ENCODE results near the gene EEIG2. TPM values are rescaled to one million over a fixed set of nuclear protein-coding genes. Genes with fewer than 3 reads are reported as not detected.
A peak's percentile ranks its signal among the peaks of the same experiment; 100 is the strongest.

EEIG2 gene
- total and polyA plus RNA-seq, 9 of the 15 experiments (the other 6 are each of a cell fraction or from before 2014, with no cell fraction given) = 6.1 to 26.9 (median 15.2) TPM

GRCh38 chr1:108561689-108562326 is 1.9 kb downstream of the EEIG2 start:
- intact Hi-C loops (cut with micrococcal nuclease) = loop anchor here (1.0 to 5.0 kb wide), 5 partner anchors 29 to 335 kb away; no protein-coding TSS in a partner anchor
- Histone ChIP-seq H3K4me3 (peak overlapping the region; percentile 57; the same call in 1 of the 2 replicates), H3K4me2 (ENCODE audit: insufficient read depth, low read length) (peak overlapping the region; percentile 47; the same call in 1 of the 2 replicates), H3K9ac (ENCODE audit: insufficient read depth in 1 of 2, low read depth in 2 of 2, low read length in 2 of 2) (peak overlapping the region; percentile 42 to 68; a peak in 2 of 4 replicates), H3K79me2 (ENCODE audit: control insufficient read depth, insufficient read depth, low read length) (peaks cover 61% of the 10 kb centered on the region), H3K36me3 (ENCODE audit: control insufficient read depth, insufficient read depth, low read length) (no peaks in the 10 kb centered on the region), H2AFZ (ENCODE audit: low read depth, low read length) (no peak overlapping the region), H3K27ac (ENCODE audit: extremely low read depth, low read depth, low read length) (no peak overlapping the region), H3K9me1 (ENCODE audit: control insufficient read depth, insufficient read depth, low read length) (no peaks in the 10 kb centered on the region), H3K4me1 (replicated peaks in 1 of 2; ENCODE audit: control insufficient read depth in 2 of 2, insufficient read depth in 2 of 2, low read length in 2 of 2) (peaks cover 28 to 44% of the 10 kb centered on the region in 2 experiments; a peak in 4 of 5 replicates), H3K27me3 (ENCODE audit: control insufficient read depth in 2 of 2, insufficient read depth in 2 of 2, low read length in 2 of 2) (no peaks in the 10 kb centered on the region), H4K20me1 (replicated peaks; ENCODE audit: control insufficient read depth, insufficient read depth, low read length) (no peaks in the 10 kb centered on the region), H3K9me3 (replicated peaks; ENCODE audit: control insufficient read depth, insufficient read depth, low read depth, low read length) (no peaks in the 10 kb centered on the region)
- FAIRE-seq = peak; percentile 23
- in situ Hi-C loops (cut with MboI) = loop anchor here (5.0 kb wide), 1 partner anchor 50 kb away; no protein-coding TSS in a partner anchor
- TSS peak; percentile 48 for BruUV-seq (replicated peaks)
- 31% methylated on average over 11 of the region's 11 CpGs for WGBS (ENCODE audit: insufficient coverage, low coverage, missing lambda C conversion rate)
- ChIA-PET CTCF (ENCODE audit: low intra/inter-chr PET ratio) (interaction anchor here (0.6 to 4.4 kb wide), 3 partner anchors 47 to 550 kb away, joined by 3 to 69 read pairs (median 4); no protein-coding TSS in a partner anchor), POLR2A (interaction anchor here (1.1 to 3.1 kb wide), 3 partner anchors 8 to 230 kb away, joined by 3 to 12 read pairs (median 12); no protein-coding TSS in a partner anchor)
- peak; percentile 53 to 86 (median 67) for DNase-seq (ENCODE audit: extremely low read depth in 1 of 4, low spot score in 3 of 4)
- ATAC-seq = peak; percentile 71
- TF ChIP-seq BRD9 (IDR thresholded peaks at IDR 0.05; ENCODE audit: low read depth, partially characterized antibody) (peak; percentile 55), REST (IDR thresholded peaks at IDR 0.05; ENCODE audit: borderline replicate concordance) (peak; percentile 90), REST (CRISPR knock-in tag; IDR thresholded peaks at IDR 0.05; ENCODE audit: low read depth) (no peak), MYNN (IDR thresholded peaks at IDR 0.05) (peak; percentile 78), MYNN (CRISPR knock-in tag; IDR thresholded peaks at IDR 0.05) (no peak)
- TF ChIP-seq, protein P1, sequence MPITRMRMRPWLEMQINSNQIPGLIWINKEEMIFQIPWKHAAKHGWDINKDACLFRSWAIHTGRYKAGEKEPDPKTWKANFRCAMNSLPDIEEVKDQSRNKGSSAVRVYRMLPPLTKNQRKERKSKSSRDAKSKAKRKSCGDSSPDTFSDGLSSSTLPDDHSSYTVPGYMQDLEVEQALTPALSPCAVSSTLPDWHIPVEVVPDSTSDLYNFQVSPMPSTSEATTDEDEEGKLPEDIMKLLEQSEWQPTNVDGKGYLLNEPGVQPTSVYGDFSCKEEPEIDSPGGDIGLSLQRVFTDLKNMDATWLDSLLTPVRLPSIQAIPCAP (CRISPR knock-in tag; IDR thresholded peaks at IDR 0.05; ENCODE audit: borderline replicate concordance) = no peak
- TF ChIP-seq, protein P2, sequence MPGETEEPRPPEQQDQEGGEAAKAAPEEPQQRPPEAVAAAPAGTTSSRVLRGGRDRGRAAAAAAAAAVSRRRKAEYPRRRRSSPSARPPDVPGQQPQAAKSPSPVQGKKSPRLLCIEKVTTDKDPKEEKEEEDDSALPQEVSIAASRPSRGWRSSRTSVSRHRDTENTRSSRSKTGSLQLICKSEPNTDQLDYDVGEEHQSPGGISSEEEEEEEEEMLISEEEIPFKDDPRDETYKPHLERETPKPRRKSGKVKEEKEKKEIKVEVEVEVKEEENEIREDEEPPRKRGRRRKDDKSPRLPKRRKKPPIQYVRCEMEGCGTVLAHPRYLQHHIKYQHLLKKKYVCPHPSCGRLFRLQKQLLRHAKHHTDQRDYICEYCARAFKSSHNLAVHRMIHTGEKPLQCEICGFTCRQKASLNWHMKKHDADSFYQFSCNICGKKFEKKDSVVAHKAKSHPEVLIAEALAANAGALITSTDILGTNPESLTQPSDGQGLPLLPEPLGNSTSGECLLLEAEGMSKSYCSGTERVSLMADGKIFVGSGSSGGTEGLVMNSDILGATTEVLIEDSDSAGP (CRISPR knock-in tag; IDR thresholded peaks at IDR 0.05) = no peak
- TF ChIP-seq, protein P3, sequence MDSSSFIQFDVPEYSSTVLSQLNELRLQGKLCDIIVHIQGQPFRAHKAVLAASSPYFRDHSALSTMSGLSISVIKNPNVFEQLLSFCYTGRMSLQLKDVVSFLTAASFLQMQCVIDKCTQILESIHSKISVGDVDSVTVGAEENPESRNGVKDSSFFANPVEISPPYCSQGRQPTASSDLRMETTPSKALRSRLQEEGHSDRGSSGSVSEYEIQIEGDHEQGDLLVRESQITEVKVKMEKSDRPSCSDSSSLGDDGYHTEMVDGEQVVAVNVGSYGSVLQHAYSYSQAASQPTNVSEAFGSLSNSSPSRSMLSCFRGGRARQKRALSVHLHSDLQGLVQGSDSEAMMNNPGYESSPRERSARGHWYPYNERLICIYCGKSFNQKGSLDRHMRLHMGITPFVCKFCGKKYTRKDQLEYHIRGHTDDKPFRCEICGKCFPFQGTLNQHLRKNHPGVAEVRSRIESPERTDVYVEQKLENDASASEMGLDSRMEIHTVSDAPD (CRISPR knock-in tag; IDR thresholded peaks at IDR 0.05) = no peak

Measured in K562 (cell line).